NT2/D1 (cell line): ENCODE measurements around the gene KPNA4.

Source experiments
- DNase-seq: peaks from one replicate; pipeline ENCODE4 v3.0.0-alpha.2; 2011; ENCODE audit warnings: low read depth, low spot score
- H3K27me3 ChIP-seq: 2 replicates; pipeline ENCODE4 v1.6.0; 2011; ENCODE audit warnings: mild to moderate bottlenecking; ENCODE audit not compliant: insufficient read length, insufficient read depth
- H3K36me3 ChIP-seq: 2 replicates; pipeline ENCODE4 v1.6.1; 2011; ENCODE audit warnings: mild to moderate bottlenecking, low read length, mixed read lengths; ENCODE audit not compliant: insufficient read depth, insufficient read length
- H3K4me1 ChIP-seq: 2 replicates; pipeline ENCODE4 v1.5.1; 2011; ENCODE audit not compliant: insufficient read depth, insufficient read length
- H3K4me3 ChIP-seq: 2 replicates; pipeline ENCODE4 v1.5.1; 2011; ENCODE audit warnings: low read depth; ENCODE audit not compliant: insufficient read length
- H3K9ac ChIP-seq: 2 replicates; pipeline ENCODE4 v1.6.0; 2011; ENCODE audit warnings: low read depth; ENCODE audit not compliant: insufficient read length
- H3K9me3 ChIP-seq: 2 replicates; pipeline ENCODE4 v1.5.1; 2011; ENCODE audit warnings: mild to moderate bottlenecking, low read length; ENCODE audit not compliant: insufficient read depth
- SUZ12 ChIP-seq: IDR thresholded peaks from 2 replicates; pipeline ENCODE4 v1.6.1; 2011; ENCODE audit not compliant: insufficient read length, insufficient read depth; ENCODE audit errors: extremely low read depth
- YY1 ChIP-seq: IDR thresholded peaks from 2 replicates; pipeline ENCODE4 v1.6.1; 2011; ENCODE audit not compliant: insufficient read length, insufficient read depth
- ZNF274 ChIP-seq: IDR thresholded peaks from 2 replicates; pipeline ENCODE4 v1.6.1; 2011; ENCODE audit warnings: mild to moderate bottlenecking, low read depth, low read length

Gene KPNA4

DNA sequence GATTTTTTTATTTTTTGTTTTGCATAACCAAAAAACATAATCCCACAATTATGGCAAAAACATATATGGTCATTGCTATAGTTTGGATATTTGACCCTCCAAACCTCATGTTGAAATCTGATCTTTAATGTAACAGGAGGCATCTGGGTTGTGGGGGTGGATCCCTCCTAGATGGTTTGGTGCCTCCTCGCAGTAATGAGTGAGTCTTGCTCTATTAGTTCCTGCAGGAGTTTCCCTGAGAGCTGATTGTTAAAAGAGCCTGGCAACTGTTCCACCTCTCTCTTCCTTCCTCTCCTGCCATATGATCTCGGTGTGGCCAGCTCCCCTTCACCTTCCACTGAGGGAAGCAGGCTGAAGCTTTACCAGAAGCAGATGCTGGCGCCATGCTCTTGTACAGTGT, 82.6 kb downstream of the KPNA4 start:
- H3K9me3 ChIP-seq, result no peaks in the 10 kb centered on the region
- no peak overlapping the region for H3K9ac ChIP-seq
- no peaks in the 10 kb centered on the region for H3K36me3 ChIP-seq
- H3K27me3 ChIP-seq, result no peaks in the 10 kb centered on the region
- H3K4me3 ChIP-seq, result no peak overlapping the region
- DNase-seq, result no peak
- TF ChIP-seq YY1 (no peak), ZNF274 (no peak), SUZ12 (no peak)
- no peaks in the 10 kb centered on the region for H3K4me1 ChIP-seq

DNA sequence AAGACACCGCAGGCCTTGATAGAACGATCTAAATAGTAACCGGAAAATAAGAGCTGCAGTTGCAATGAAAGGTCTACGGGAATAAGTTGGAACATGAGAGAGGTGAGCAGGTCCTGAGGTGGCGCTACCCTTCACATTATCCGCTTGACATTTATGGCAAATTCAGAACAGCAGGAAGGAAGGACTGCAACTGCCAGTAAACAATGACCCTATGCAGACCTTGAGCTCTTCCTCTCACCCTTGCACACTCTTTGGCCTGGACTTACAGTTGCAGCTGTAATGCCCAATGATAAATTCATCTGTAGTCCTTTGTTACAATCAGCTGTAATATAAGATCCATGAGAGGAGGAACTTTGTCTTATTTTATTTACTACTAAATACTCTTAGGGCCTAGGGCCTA, 83.5 kb downstream of the KPNA4 start:
- Histone ChIP-seq H3K36me3 (no peaks in the 10 kb centered on the region), H3K4me1 (no peaks in the 10 kb centered on the region), H3K4me3 (no peak overlapping the region), H3K27me3 (no peaks in the 10 kb centered on the region), H3K9me3 (no peaks in the 10 kb centered on the region), H3K9ac (no peak overlapping the region)
- no peak for TF ChIP-seq YY1
- TF ChIP-seq ZNF274, result no peak
- no peak for TF ChIP-seq SUZ12
- no peak for DNase-seq

DNA sequence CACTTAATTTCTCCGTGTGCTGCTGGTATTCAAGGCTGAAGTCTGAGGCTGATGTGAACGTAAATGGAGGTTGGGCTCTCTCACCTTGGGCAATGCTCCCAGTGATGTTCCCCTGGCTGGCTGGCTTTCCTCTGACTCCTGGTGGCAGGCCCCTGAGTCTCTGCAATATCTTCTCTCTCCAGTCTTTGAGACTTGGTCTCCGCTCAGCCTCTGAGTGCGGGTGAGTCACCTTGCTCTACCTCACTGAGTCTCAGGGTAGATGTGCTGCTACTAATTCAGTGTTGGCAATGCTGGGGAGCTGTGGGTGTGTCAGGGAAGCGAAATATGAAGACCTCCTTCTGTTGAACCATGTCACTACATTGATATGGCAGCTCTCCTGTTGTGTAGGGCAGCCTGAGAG, 84.4 kb downstream of the KPNA4 start:
- Histone ChIP-seq H3K36me3 (no peaks in the 10 kb centered on the region), H3K9ac (no peak overlapping the region), H3K4me3 (no peak overlapping the region), H3K27me3 (no peaks in the 10 kb centered on the region), H3K4me1 (no peaks in the 10 kb centered on the region), H3K9me3 (no peaks in the 10 kb centered on the region)
- no peak for TF ChIP-seq SUZ12
- TF ChIP-seq ZNF274, result no peak
- no peak for TF ChIP-seq YY1
- DNase-seq, result no peak

GRCh38 chr3:160479376-160479775, 86.0 kb downstream of the KPNA4 start:
- Histone ChIP-seq H3K9me3 (no peaks in the 10 kb centered on the region), H3K27me3 (no peaks in the 10 kb centered on the region), H3K36me3 (no peaks in the 10 kb centered on the region), H3K9ac (no peak overlapping the region), H3K4me3 (no peak overlapping the region), H3K4me1 (no peaks in the 10 kb centered on the region)
- TF ChIP-seq SUZ12 (no peak), YY1 (no peak), ZNF274 (no peak)
- no peak for DNase-seq

DNA sequence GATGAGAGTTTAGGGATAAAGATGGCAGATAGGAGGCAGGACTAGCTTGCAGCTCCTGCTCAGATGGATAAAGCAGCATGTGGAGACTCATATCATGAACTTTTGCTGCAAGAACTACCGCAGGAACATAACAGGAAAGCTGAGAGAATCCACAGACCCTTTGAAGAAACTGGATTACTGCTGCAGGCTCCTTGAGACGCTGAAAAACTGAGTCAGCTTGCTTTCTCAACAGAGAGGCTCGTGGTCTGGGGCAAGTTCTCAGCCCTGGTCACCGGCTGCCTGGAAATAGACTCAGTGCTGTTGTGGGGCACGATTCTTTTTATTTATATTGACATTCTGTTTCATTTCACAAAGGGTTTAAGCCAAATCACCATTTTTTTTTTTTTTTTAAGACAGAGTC, 87.0 kb downstream of the KPNA4 start:
- Histone ChIP-seq H3K27me3 (no peaks in the 10 kb centered on the region), H3K4me1 (no peaks in the 10 kb centered on the region), H3K4me3 (no peak overlapping the region), H3K36me3 (no peaks in the 10 kb centered on the region), H3K9ac (no peak overlapping the region), H3K9me3 (no peaks in the 10 kb centered on the region)
- TF ChIP-seq YY1 (no peak), ZNF274 (no peak), SUZ12 (no peak)
- no peak for DNase-seq

DNA sequence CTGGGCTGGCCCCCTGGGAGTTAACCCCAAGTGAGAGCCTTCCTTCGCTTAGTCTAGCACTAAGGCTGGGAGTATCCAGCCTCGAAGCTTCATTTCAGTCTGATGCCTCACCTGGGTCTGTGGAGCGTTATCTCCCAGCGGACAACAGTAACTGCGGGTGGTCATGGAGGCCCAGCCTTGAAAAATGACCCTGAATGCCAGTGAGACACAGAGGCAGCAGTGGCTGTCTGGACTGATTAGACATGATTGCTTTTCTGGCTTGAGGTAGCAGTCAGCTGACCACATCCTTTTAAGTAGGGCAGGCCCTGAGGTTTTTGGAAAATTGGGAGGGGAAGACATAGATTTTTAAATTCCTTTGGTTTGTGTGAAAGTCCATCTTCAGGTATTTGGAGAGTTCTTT, 87.6 kb downstream of the KPNA4 start:
- TF ChIP-seq SUZ12, result no peak
- TF ChIP-seq ZNF274, result no peak
- TF ChIP-seq YY1, result no peak
- Histone ChIP-seq H3K36me3 (no peaks in the 10 kb centered on the region), H3K4me1 (no peaks in the 10 kb centered on the region), H3K27me3 (no peaks in the 10 kb centered on the region), H3K9me3 (no peaks in the 10 kb centered on the region), H3K4me3 (no peak overlapping the region), H3K9ac (peak overlapping the region; percentile 12)
- no peak for DNase-seq

GRCh38 chr3:160475884-160476283, 89.5 kb downstream of the KPNA4 start:
- no peaks in the 10 kb centered on the region for H3K4me1 ChIP-seq
- H3K4me3 ChIP-seq, result no peak overlapping the region
- H3K36me3 ChIP-seq, result no peaks in the 10 kb centered on the region
- TF ChIP-seq SUZ12, result no peak
- TF ChIP-seq ZNF274, result no peak
- no peak for TF ChIP-seq YY1
- peaks cover 16% of the 10 kb centered on the region for H3K9me3 ChIP-seq
- no peak for DNase-seq
- H3K9ac ChIP-seq, result no peak overlapping the region
- H3K27me3 ChIP-seq, result no peaks in the 10 kb centered on the region

DNA sequence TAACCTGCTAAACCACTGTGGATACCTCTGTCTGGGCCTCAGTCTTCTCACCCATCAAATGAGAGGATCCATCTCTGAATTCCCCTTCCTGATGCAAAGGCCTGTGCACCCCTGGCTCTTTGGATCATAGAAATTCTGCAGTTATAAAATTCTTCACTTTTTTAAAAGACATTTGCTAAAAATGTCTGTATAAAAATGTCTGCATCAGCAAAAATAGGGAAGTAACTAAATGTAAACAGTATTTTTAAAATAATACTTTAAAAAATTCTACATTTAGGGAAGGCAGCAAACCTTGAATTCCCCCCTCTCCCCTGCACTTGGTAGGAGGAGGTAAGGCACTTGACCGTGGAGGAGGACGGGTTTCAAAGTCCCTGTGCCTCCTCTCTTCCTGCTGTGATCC, 90.2 kb downstream of the KPNA4 start:
- H3K9me3 ChIP-seq, result peaks cover 23% of the 10 kb centered on the region
- H3K27me3 ChIP-seq, result no peaks in the 10 kb centered on the region
- H3K4me3 ChIP-seq, result no peak overlapping the region
- TF ChIP-seq ZNF274 (no peak), SUZ12 (no peak), YY1 (no peak)
- no peaks in the 10 kb centered on the region for H3K36me3 ChIP-seq
- DNase-seq, result no peak
- no peak overlapping the region for H3K9ac ChIP-seq
- H3K4me1 ChIP-seq, result no peaks in the 10 kb centered on the region
